Uterus (tissue), 2 donors: Measurements from ENCODE around the gene CAVIN2.

Experiments used
- CTCF ChIP-seq, 4 experiments: fragments of 200-600 bp in 2 of 4; fragments of 450-650 bp in 2 of 4; sonication (generic) in 2 of 4; IDR thresholded peaks; one replicate each; pipeline ENCODE4 v1.5.1; 2016 to 2019; ENCODE audit warnings: antibody characterized with exemption in 4 of 4, mild to moderate bottlenecking in 2 of 4, moderate library complexity in 1 of 4
- POLR2A ChIP-seq, 2 donors: fragments of 450-650 bp; IDR thresholded peaks; one replicate each; pipeline ENCODE4 v1.6.1; 2016; ENCODE audit warnings: antibody characterized with exemption in 2 of 2, mild to moderate bottlenecking in 1 of 2, moderate library complexity in 1 of 2

DNA sequence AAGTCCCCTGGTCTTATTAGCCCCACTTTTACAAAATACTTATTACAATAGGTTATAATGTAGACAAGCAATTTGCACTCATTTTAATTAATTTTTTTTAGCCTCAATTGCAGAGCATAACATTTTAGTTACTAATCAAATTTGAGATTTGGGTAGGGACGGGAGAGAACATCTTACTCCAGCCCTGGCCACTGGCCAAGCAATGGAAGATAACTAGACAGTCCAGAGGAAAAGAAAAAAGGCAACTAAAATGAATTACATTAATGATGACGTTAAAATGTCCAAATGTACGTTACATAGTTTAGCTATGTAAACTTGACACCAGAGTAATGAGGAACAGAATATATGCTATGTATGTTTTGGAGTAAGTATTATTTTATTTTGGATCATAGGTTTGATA is 11.0 kb upstream of the CAVIN2 start:
- TF ChIP-seq CTCF (IDR thresholded peaks at IDR 0.05), result no peak
- TF ChIP-seq POLR2A (IDR thresholded peaks at IDR 0.05), result no peak
